Frontal cortex (tissue), 4 donors: ENCODE data around the gene RAB3D. TPM values are rescaled to one million over a fixed set of nuclear protein-coding genes. Genes with fewer than 3 reads are reported as not detected.
"Not testable (repeated sequence)": the region's sequence is repeated elsewhere in the genome, so short reads cannot be mapped to it uniquely, and the experiment has no call there.

Experiments
- DNase-seq, 2 donors: peaks; one replicate each; pipeline ENCODE4 v3.0.0; 2012; ENCODE audit warnings: low spot score in 2 of 2
- FAIRE-seq: peaks from 2 replicates; lab custom pipeline; 2012; peaks lifted over from hg19 to GRCh38; lab: Jason Lieb, UNC
- total RNA-seq: library from RNA; depleted of rRNA; stranded (reverse); fragments of >200 nt; gene quantifications from one replicate; pipeline ENCODE4 v1.2.3, GENCODE V29; 2014
- donor health status: control.
- donor health status: control.
- donor health status: control.

Gene RAB3D
- 21.6 TPM for total RNA-seq

DNA sequence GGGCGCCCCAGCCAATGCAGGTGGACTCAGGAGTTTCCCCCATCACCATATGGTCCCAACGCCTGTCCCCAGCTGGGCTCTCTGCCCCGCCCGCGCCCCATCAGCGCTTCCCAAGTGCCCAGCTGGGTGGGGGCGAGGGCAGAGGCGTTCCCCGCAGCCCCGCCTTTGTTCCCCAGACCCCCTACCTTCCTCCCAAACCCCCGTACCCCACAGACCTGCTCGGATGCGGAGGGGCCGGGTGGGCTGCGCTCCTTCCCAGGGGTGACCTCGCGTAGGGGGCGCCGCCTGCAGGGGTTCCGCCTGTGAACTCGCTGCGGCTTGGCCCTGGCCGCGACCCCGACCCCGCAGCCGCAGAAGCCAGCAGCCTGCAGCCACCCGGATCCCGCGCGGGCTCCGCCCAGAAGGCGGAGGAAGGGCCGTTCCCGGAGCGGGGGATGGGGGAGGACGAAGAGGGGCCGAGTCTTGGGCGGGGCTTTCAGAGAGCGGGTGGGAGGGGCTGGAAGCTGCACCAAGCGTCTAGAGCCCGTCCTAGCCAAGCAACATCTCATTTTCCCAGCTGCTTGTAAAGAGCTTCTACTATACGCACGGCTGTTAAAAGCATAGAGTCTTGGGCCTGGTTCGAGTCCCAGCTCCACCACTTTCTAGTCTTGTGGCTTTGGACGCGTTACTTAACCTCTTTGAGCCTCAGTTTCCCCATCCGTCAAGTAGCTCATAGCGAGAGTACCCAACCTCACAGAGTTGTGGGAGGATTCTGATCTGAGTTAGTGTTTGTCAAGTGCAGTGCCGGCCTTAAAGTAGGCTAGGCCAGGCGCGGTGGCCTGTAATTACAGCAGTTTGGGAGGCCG lies at the start of gene RAB3D:
Gene RAB3D, minus strand, starts transcription at position 404 of the 845 bp plus-strand sequence. CDS start 2,258 bp downstream, outside the sequence.
- FAIRE-seq, result no peak
- DNase-seq, result peak; percentile 85 to 94

GRCh38 chr19:11387162-11388034 lies 47.9 kb upstream of the RAB3D start:
- FAIRE-seq (no peak), DNase-seq (no peak)

DNA sequence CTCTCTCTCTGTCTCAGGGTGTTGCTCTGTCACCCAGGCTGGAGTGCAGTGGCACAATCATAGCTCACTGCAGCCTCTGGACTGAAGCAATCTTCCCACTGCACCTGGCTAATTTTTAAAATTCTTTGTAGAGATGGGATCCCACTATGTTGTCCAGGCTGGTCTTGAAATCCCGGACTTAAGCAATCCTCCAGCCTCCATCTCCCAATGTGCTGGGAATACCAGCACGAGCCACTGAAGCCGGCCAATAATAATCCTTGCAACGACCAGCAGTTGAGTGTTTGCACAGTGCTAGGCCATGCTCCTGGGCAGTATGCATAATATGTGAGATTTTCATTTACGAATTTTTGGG lies 45.3 kb upstream of the RAB3D start:
- FAIRE-seq, result no peak
- no peak for DNase-seq

GRCh38 chr19:11383706-11384048 lies 44.2 kb upstream of the RAB3D start:
- DNase-seq (no peak), FAIRE-seq (no peak)

- no peak for DNase-seq
- no peak for FAIRE-seq
Measured at GRCh38 chr19:11382898-11383705, 43.6 kb upstream of the RAB3D start.

DNA sequence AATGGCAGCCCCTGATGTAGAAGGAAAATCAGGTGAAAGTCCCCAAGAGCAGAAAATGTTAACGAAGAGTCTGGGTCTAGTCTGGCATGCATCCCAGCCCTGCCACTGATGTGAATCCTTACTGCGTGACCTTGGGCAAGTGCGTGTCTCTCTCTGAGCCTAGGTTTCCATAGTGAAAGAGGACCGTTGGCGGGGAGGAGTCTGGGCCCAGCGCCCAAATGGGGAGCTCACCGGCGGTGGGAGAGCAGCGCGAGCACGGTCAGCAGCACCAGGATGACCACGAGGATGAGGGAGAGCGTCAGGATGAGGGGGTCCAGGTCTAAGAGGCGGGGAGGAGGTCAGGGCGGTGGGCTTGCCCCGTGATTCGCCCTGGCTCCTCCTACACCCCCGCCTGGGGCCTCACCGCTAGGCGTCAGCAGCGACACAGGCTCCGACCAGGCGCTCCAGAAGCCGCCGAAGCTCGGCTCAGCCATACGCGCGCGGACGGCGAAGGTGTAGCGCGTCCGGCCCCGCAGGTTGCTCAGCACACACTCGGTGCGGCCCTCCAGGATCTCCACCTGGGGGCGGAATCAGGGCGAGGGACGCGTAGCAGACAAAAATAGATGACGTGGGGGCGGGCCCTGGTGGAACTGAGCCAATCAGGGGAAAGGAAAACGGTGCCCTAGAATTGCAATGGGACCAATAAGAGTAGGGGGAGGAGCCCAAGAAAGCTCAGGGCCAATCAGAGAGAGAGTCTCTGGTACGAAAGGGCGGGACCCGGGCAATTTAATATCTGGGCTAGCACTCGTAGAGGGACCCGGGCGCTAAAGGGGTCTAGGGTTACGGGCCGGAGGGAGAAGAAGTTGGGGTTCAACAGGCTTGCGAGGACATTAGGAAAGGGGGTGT lies 41.4 kb upstream of the RAB3D start:
- DNase-seq (peak; percentile 98 to 99), FAIRE-seq (no peak)

DNA sequence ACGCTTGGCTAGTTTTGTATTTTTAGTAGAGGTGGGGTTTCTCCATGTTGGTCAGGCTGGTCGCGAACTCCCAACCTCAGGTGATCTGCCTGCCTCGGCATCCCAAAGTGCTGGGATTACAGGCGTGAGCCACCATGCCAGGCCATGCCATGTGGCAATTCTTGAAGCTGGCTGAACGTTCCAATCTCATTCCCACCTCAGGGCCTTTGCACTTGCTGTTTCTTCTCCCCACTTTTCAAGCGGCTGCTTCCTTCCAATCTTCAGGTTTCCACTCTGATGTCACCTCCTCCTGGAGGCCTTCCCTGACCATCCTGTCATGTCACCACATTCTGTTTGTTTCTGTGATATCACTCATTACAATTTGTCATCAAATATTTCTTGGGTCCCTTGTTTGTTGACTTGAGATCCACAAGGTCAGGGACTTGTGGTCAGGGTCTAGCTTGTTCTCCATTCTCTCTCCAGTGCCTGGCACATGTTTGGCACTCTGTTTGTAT lies 40.4 kb upstream of the RAB3D start:
- no peak for DNase-seq
- no peak for FAIRE-seq

DNA sequence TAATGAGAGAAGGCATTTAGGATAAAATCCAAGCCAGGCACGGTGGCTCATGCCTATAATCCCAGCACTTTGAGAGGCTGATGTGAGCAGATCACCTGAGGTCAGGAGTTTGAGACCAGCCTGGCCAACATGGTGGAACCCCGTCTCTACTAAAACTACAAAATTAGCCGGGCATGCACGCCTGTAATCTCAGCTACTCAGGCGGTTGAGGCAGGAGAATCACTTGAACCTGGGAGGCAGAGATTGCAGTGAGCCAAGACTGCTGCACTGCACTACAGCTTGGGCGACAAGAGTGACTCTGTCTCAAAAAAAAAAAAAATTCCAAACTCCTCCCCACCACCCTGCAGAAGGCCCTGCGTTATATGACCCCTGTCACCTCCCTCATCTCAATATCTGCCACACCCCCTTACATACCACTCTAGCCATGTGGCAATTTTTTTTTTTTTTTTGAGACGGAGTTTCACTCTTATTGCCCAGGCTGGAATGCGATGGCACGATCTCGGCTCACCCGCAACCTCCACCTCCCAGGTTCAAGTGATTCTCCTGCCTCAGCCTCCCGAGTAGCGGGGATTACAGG lies 39.9 kb upstream of the RAB3D start:
- DNase-seq, FAIRE-seq: not testable (repeated sequence)

- no peak for DNase-seq
- FAIRE-seq, result no peak
Measured at GRCh38 chr19:11378319-11379189, 39.1 kb upstream of the RAB3D start.

GRCh38 chr19:11377756-11378155 lies 38.3 kb upstream of the RAB3D start:
- DNase-seq, result no peak
- FAIRE-seq, result no peak

- DNase-seq (no peak), FAIRE-seq (no peak)
Measured at GRCh38 chr19:11377237-11377636, 37.8 kb upstream of the RAB3D start.

DNA sequence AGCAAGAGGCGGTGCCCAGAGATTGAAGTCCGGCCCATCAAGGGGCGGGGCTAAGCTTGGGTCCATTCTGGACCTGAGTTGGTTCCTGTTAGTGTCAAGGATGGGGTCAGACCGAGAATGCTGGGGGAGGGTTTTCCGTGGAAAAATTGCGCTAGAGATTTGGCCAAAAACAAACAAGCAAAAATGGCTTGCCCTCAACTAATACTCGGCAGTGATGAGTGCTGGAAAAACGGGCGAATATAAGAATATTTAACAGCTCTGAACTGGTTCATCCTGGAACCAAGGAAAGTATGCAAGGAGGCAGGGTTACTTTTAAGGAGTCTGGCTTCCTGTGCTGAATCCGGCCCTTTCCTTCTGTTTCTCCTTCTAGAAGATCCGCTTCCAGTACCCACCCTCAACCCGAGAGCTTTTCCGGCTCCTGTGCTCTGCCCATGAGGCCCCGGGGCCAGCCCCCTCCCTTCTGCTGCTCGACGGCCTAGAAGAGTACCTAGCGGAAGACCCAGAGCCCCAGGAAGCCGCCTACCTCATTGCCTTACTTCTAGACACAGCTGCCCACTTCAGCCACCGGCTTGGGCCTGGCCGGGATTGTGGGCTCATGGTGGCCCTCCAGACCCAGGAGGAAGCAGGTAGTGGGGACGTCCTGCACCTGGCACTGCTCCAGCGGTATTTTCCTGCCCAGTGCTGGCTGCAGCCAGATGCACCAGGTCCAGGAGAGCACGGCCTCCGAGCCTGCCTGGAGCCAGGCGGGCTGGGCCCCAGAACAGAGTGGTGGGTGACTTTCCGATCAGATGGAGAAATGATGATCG lies 35.9 kb upstream of the RAB3D start:
- FAIRE-seq (no peak), DNase-seq (no peak)

- peak; percentile 99 for FAIRE-seq
- DNase-seq, result peak; percentile 91 to 96
Measured at GRCh38 chr19:11374433-11375142, 35.1 kb upstream of the RAB3D start, which contains the start of gene SWSAP1. SWSAP1 (plus strand) TSS chr19:11374666; CDS start chr19:11374681, 15 bp downstream.

- DNase-seq, result no peak
- no peak for FAIRE-seq
Measured at GRCh38 chr19:11373885-11374432, 34.5 kb upstream of the RAB3D start.

DNA sequence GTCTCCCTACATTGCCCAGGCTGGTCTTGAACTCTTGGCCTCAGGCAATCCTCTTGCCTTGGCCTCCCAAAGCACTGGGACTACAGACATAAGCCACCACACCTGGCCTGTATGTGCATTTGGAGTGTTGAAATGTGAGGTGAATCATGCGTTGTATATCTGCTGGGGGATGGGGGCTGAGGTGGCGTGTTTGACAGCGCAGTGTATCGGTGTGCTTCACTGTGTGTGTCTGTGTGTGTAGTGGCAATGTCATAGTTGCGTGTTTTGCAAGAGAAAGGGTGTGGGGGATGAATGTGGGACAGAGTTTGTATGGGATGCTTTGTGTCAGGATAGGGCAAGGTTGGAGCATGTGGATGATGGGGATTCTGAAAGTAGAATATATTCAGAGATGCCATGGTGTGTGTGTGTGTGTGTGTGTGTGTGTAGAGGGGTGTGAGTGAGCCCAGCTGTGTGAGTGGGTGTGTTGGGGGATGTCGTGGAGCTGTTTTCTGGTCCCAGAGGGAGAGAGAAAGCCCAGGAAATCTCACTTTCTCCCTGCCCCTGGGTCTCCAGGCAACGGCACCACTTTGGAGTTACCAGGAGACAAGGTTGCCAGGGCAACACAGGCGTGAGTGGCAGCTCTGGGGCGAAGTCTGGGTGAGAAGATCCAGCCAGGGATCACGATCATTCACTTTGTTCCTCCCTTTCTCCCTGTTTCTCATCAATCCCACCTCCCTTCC lies 33.9 kb upstream of the RAB3D start:
- FAIRE-seq, result no peak
- DNase-seq, result peak in 1 of 2 donors; percentile 73
